Neural cell (in vitro differentiated cells): ENCODE data around the gene GNAL.

Experiments used
- CTCF ChIP-seq: fragments of 450-650 bp; IDR thresholded peaks from 2 replicates; pipeline ENCODE4 v1.5.1; 2014; ENCODE audit warnings: antibody characterized with exemption, mild to moderate bottlenecking, moderate library complexity; ENCODE audit not compliant: poor library complexity, severe bottlenecking
- EP300 ChIP-seq: fragments of 450-650 bp; conservative IDR thresholded peaks from 2 replicates; pipeline ENCODE4 v1.6.1; 2014; ENCODE audit warnings: antibody characterized with exemption, mild to moderate bottlenecking, moderate library complexity; ENCODE audit not compliant: poor library complexity, severe bottlenecking
- EZH2 ChIP-seq: fragments of 200-600, 300-800 bp; shearing (Covaris generic), sonication (generic); IDR thresholded peaks from 2 replicates; pipeline ENCODE4 v1.6.1; 2014; ENCODE audit warnings: antibody characterized with exemption, low read length, borderline replicate concordance, mild to moderate bottlenecking; ENCODE audit not compliant: insufficient read depth, poor library complexity, severe bottlenecking
- MXI1 ChIP-seq: fragments of 450-650 bp; conservative IDR thresholded peaks from 2 replicates; pipeline ENCODE4 v1.6.1; 2014; ENCODE audit warnings: antibody characterized with exemption, mild to moderate bottlenecking; ENCODE audit not compliant: poor library complexity, severe bottlenecking
- POLR2AphosphoS5 ChIP-seq: IDR thresholded peaks from 2 replicates; pipeline ENCODE4 v1.6.1; 2012
- RAD21 ChIP-seq: fragments of 450-650 bp; conservative IDR thresholded peaks from 2 replicates; pipeline ENCODE4 v1.6.1; 2014; ENCODE audit warnings: antibody characterized with exemption, mild to moderate bottlenecking, moderate library complexity
- SMC3 ChIP-seq: fragments of 450-650 bp; conservative IDR thresholded peaks from 2 replicates; pipeline ENCODE4 v1.6.1; 2014; ENCODE audit warnings: antibody characterized with exemption, mild to moderate bottlenecking, moderate library complexity; ENCODE audit not compliant: poor library complexity
- TAF1 ChIP-seq: IDR thresholded peaks from 2 replicates; pipeline ENCODE4 v1.6.1; 2012; ENCODE audit warnings: low read depth

- TF ChIP-seq TAF1 (no peak), POLR2AphosphoS5 (no peak), CTCF (no peak), RAD21 (no peak), EP300 (no peak), SMC3 (no peak), MXI1 (no peak), EZH2 (no peak)
These were observed 14.9 kb upstream of the GNAL start for GRCh38 chr18:11674119-11674518.
